GM12892 (cell line): Measurements from ENCODE around the gene NAV3.

Source experiments
- POLR2A ChIP-seq: IDR thresholded peaks from 2 replicates; pipeline ENCODE4 v1.6.1; 2011; ENCODE audit warnings: low read depth, low read length, control low read depth
- POLR2AphosphoS5 ChIP-seq: IDR thresholded peaks from 2 replicates; pipeline ENCODE4 v1.6.1; 2011; ENCODE audit warnings: low read depth, low read length, control low read depth
- TAF1 ChIP-seq: IDR thresholded peaks from 2 replicates; pipeline ENCODE4 v1.6.1; 2011; ENCODE audit warnings: low read depth, mild to moderate bottlenecking, control low read depth, low read length, borderline replicate concordance

GRCh38 chr12:78260976-78261375 lies 430.3 kb downstream of the NAV3 start:
- TF ChIP-seq TAF1 (no peak), POLR2AphosphoS5 (no peak), POLR2A (no peak)
